GM08714 (cell line): ENCODE data around the gene GNPTG.

Experiments
- H3K4me3 ChIP-seq: fragments of 200-500 bp; sonication (Bioruptor generic); 2 replicates; pipeline ENCODE4 v1.5.1; 2014; ENCODE audit warnings: mild to moderate bottlenecking, low read length, inconsistent platforms
- ZNF274 ChIP-seq: IDR thresholded peaks from 2 replicates; pipeline ENCODE4 v1.6.1; 2012; ENCODE audit warnings: mild to moderate bottlenecking, low read depth, low read length

The GNPTG gene

GRCh38 chr16:1313721-1314369 is 37.9 kb upstream of the GNPTG start:
- no peak overlapping the region for H3K4me3 ChIP-seq
- no peak for TF ChIP-seq ZNF274

GRCh38 chr16:1314399-1315068 is 37.2 kb upstream of the GNPTG start:
- no peak for TF ChIP-seq ZNF274
- H3K4me3 ChIP-seq: no peak overlapping the region

DNA sequence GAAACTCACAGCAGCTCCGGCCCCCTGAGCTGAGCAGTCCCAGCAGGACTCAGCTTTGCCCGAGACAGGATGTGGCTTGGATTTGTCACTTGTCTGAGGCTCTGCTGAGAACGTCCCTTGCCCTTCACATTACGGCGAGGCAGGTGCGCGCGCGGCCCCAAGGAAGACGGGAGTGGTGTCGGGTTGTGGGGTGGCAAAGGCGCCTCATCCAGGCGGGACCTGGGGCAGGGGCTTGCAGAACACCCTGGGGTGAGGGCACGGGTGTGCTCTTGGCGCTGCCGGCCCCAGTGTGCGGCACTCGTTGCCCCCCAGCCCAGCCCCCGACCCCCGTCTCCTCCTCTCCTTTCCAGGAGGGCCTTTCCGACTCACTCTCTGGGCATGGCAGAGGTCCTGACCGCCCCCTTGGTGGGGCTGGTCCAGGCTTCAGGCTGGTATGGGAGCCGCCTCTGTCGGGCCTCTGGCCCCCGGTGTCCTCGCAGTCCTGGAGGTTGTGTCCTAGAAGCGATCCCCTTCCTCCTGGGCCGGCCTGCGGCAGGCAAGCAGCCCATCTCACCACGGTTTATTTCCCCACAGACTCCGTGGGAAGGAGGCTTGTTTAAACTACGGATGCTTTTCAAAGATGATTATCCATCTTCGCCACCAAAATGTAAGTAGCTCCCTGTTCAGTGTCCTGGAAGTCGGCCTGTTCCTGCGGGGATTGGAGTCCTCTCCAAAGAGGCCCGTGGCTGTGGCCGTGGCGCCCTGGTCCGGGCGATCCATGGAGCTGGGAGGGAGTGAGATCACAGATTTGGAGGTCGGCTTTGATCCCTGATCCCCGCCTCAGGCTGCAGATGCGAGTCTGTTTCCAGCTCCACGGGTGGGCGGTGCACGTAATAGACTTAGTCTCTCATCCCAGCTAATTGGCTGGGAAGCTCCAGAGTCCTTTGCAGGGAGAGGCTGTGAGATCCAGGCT is 36.4 kb upstream of the GNPTG start:
- no peak for TF ChIP-seq ZNF274
- no peak overlapping the region for H3K4me3 ChIP-seq

DNA sequence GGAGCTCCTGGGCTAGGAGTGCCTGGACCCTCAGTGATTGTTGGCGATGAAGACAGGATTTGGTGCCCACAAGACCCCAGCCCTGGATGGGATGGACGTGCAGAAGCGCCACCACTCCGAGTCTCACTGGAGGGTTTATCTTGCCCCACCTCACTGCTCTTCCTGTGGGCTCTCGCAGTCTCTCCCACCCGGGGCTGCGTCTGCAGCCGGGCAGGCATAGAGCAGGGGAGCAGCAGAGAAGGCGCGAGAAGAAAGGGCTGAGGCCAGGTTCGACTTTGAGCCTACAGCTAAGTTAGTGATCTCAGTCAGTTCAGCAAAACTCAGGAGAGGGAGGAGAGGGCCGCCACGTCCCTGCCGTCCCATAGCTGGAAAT is 35.7 kb upstream of the GNPTG start:
- TF ChIP-seq ZNF274: no peak
- no peak overlapping the region for H3K4me3 ChIP-seq

- no peak overlapping the region for H3K4me3 ChIP-seq
- TF ChIP-seq ZNF274: no peak
These were observed 34.1 kb upstream of the GNPTG start for GRCh38 chr16:1317479-1318267.

GRCh38 chr16:1318268-1318545 is 33.5 kb upstream of the GNPTG start:
- no peak for TF ChIP-seq ZNF274
- H3K4me3 ChIP-seq: no peak overlapping the region

DNA sequence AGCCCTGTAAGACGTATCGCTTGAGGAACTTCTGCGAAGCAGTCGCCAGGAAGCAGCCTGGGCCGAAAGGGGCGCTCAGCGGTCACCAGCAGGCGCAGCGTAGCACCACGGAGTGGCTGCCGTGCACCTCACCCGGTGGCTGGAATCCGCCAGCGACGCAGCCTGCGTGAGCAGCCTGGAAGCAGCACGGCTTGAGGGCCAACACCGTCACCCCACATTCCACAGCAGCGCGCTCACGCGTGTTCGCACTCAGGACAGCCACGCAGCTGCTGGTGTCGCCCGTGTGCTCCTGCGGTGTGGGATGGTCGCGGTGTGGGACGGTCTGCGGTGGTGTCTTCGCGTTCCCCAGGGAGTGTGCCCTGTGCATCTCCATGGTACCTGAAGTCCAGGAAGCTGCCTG is 32.7 kb upstream of the GNPTG start:
- TF ChIP-seq ZNF274: no peak
- H3K4me3 ChIP-seq: no peak overlapping the region

DNA sequence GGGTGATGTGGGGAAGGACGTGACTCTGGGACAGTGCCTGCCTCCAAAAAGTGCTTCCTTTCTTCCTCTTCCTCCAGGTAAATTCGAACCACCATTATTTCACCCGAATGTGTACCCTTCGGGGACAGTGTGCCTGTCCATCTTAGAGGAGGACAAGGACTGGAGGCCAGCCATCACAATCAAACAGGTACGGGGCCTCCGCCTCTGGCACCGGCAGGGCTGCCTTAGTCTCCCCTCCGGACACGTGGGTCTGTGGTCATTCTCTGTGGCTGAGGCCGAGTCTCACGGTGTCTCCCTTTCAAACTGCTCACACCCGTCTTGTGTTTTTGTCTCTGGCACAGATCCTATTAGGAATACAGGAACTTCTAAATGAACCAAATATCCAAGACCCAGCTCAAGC is 31.6 kb upstream of the GNPTG start:
- H3K4me3 ChIP-seq: no peak overlapping the region
- TF ChIP-seq ZNF274: no peak

GRCh38 chr16:1320658-1321240 is 31.0 kb upstream of the GNPTG start:
- no peak overlapping the region for H3K4me3 ChIP-seq
- TF ChIP-seq ZNF274: no peak

- H3K4me3 ChIP-seq: no peak overlapping the region
These were observed 29.3 kb upstream of the GNPTG start for GRCh38 chr16:1322407-1322806.

DNA sequence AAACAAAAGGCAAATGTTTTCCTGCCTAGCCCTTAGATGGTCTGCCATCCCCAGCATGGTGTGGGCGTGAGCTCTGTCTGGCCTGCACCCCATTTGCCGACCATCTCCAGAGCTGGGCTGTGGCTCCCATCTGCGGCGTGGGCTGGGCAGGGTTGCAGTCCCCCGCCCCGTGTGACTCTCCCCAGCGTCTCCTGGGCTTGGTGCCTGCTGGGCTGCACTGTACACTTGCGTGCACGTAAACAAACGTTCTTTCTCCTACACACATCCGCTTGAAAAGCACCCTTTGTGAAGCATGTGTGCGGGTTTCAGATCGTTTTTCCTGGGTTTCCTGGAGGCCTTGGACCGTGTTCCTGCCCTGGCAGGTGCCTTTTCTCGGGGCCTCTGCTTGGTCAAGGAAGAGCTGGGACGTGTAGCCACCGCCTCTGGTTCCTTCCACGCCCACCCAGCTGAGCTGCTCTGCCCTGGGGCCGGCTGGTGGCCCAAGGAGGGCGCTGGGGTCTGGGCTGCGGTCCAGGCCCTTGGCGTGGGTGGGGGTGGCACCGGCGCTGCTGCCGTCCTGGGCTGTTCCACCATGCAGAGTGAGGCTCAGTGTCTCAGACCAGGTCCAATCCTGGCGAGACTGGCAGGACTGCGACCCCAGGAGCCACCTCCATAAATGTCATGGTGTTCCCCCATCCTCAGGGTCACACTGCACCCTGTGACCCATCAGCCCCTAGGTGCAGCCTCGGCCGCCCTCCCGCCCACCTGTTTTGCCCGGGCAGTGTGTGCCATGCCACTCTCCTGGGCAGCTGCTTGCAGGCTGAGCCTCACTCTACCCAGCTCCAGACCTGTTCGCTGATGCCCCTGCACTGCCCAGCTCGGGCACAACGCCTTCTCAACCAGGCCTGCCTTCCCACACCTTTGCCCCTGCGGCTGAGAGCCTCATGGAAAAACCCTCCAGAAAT is 28.2 kb upstream of the GNPTG start:
- no peak for TF ChIP-seq ZNF274
- no peak overlapping the region for H3K4me3 ChIP-seq

More at GRCh38 chr16:1322407-1322806, 29.3 kb upstream of the GNPTG start:
- no peak for TF ChIP-seq ZNF274

- TF ChIP-seq ZNF274: no peak
These were observed 27.4 kb upstream of the GNPTG start for GRCh38 chr16:1324286-1324826.

More at GRCh38 chr16:1324286-1324826, 27.4 kb upstream of the GNPTG start:
- H3K4me3 ChIP-seq: no peak overlapping the region
